SU-DHL-6 (cell line): ENCODE results near the gene CSF3R.

Source experiments
- EZH2phosphoT487 ChIP-seq: fragments of 200-600 bp; sonication (generic), shearing (Covaris generic); conservative IDR thresholded peaks from 2 replicates; pipeline ENCODE4 v1.6.1; 2018; ENCODE audit warnings: mild to moderate bottlenecking, antibody characterized with exemption, low read length, moderate library complexity, mixed read lengths
- TF ChIP-seq, protein P1 (sequence below): fragments of 200-600 bp; sonication (generic); IDR thresholded peaks from one replicate; pipeline ENCODE4 v1.5.1; 2017; ENCODE audit warnings: antibody characterized with exemption, mild to moderate bottlenecking, low read length, moderate library complexity; ENCODE audit not compliant: insufficient read depth, poor library complexity, severe bottlenecking

DNA sequence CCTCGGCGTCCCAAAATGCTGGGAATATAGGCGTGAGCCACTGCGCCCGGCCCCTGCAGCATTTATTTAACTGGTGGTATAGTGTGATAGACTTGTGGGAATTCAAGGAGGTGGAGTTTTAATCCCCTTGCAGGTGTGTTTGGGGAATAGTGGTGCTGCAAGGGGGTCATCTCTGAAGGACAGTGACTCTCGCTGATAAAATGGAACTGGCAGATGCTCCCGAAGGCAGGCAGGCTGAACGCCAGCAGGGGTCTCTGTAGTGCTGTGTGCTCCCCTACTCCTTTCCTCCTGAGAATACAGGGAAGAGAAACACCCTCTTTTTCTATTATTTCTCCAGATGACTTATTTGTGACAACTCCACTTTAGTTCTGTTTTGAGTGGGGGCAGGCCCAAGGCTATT lies 36.4 kb downstream of the CSF3R start:
- TF ChIP-seq, protein P1, sequence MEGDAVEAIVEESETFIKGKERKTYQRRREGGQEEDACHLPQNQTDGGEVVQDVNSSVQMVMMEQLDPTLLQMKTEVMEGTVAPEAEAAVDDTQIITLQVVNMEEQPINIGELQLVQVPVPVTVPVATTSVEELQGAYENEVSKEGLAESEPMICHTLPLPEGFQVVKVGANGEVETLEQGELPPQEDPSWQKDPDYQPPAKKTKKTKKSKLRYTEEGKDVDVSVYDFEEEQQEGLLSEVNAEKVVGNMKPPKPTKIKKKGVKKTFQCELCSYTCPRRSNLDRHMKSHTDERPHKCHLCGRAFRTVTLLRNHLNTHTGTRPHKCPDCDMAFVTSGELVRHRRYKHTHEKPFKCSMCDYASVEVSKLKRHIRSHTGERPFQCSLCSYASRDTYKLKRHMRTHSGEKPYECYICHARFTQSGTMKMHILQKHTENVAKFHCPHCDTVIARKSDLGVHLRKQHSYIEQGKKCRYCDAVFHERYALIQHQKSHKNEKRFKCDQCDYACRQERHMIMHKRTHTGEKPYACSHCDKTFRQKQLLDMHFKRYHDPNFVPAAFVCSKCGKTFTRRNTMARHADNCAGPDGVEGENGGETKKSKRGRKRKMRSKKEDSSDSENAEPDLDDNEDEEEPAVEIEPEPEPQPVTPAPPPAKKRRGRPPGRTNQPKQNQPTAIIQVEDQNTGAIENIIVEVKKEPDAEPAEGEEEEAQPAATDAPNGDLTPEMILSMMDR, result no peak
- TF ChIP-seq EZH2phosphoT487, result no peak
